ENCODE data around the gene ADSS1. TPM values are rescaled to one million over a fixed set of nuclear protein-coding genes. Genes with fewer than 3 reads are reported as not detected.

The ADSS1 gene
- total RNA-seq, 1 donor from 2014 or later = 10.3 TPM

GRCh38 chr14:104787736-104788135, 63.7 kb downstream of the ADSS1 start:
- Histone ChIP-seq H3K27ac (no peak overlapping the region), H3K9me3 (no peaks in the 10 kb centered on the region), H3K4me1 (peaks cover 61% of the 10 kb centered on the region), H3K27me3 (no peaks in the 10 kb centered on the region), H3K36me3 (peaks cover 0 to 17% of the 10 kb centered on the region in 2 donors), H3K4me3 (no peak overlapping the region)
- intact Hi-C loops (cut with DNase I) = no loop called here
- TF ChIP-seq POLR2AphosphoS5 (IDR thresholded peaks at IDR 0.05; ENCODE audit: insufficient read depth in 1 of 2, low read depth in 1 of 2) (no peak), POLR2A (IDR thresholded peaks at IDR 0.05) (no peak)
- TF ChIP-seq, protein P1, sequence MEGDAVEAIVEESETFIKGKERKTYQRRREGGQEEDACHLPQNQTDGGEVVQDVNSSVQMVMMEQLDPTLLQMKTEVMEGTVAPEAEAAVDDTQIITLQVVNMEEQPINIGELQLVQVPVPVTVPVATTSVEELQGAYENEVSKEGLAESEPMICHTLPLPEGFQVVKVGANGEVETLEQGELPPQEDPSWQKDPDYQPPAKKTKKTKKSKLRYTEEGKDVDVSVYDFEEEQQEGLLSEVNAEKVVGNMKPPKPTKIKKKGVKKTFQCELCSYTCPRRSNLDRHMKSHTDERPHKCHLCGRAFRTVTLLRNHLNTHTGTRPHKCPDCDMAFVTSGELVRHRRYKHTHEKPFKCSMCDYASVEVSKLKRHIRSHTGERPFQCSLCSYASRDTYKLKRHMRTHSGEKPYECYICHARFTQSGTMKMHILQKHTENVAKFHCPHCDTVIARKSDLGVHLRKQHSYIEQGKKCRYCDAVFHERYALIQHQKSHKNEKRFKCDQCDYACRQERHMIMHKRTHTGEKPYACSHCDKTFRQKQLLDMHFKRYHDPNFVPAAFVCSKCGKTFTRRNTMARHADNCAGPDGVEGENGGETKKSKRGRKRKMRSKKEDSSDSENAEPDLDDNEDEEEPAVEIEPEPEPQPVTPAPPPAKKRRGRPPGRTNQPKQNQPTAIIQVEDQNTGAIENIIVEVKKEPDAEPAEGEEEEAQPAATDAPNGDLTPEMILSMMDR (IDR thresholded peaks at IDR 0.05) = no peak
- DNase-seq (ENCODE audit: extremely low spot score in 2 of 2) = no peak

GRCh38 chr14:104788161-104788818, 64.3 kb downstream of the ADSS1 start:
- Histone ChIP-seq H3K9me3 (no peaks in the 10 kb centered on the region), H3K27ac (no peak overlapping the region), H3K4me3 (no peak overlapping the region), H3K36me3 (peaks cover 0 to 17% of the 10 kb centered on the region in 2 donors), H3K27me3 (no peaks in the 10 kb centered on the region), H3K4me1 (peaks cover 66% of the 10 kb centered on the region)
- TF ChIP-seq POLR2AphosphoS5 (IDR thresholded peaks at IDR 0.05; ENCODE audit: insufficient read depth in 1 of 2, low read depth in 1 of 2) (no peak), POLR2A (IDR thresholded peaks at IDR 0.05) (no peak)
- TF ChIP-seq, protein P1 (IDR thresholded peaks at IDR 0.05) = no peak
- no peak for DNase-seq (ENCODE audit: extremely low spot score in 2 of 2)
- intact Hi-C loops (cut with DNase I) = no loop called here

DNA sequence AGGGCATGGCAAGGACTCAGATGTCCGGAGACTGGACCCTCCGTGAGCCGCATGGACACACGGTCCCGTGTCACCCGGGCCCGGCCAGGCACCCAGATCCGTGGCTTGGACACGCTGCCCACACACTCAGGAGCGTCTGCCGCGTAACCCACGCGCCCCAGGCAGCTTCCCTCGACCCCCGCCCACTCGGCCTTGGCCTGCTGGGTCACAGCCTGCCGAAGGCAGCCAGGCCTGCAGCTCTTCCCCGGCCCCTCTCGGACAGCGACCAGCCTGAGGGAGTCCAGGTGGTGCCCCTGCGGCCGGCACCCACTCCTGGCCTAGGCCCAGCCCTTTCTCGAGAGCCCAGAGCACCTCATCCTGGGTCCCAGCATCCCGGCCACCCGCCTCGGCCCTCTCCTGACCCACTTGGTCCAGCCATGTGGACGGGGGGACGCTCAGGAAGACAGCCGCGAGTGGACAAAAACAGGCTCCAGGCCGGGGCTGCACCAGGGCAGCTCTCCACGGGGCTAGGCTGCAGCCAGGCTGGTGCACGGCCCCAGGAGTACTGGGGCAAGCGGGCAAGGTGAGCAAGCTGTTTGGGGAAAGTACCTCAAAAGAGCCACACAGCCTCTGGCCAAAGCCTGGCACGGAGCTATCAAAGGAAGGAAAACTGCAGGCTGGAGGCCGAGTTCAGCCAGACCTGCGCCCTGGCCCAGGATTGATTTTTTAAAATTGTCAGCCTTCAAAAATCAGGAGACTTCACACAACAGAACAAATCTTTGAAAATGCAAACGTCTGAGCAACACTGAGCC, 65.0 kb downstream of the ADSS1 start:
- Histone ChIP-seq H3K9me3 (no peaks in the 10 kb centered on the region), H3K27ac (no peak overlapping the region), H3K4me3 (no peak overlapping the region), H3K27me3 (no peaks in the 10 kb centered on the region), H3K4me1 (peaks cover 66% of the 10 kb centered on the region), H3K36me3 (peaks cover 0 to 17% of the 10 kb centered on the region in 2 donors)
- TF ChIP-seq POLR2AphosphoS5 (IDR thresholded peaks at IDR 0.05; ENCODE audit: insufficient read depth in 1 of 2, low read depth in 1 of 2) = no peak
- TF ChIP-seq POLR2A (IDR thresholded peaks at IDR 0.05) = no peak
- TF ChIP-seq, protein P1 (IDR thresholded peaks at IDR 0.05) = no peak
- no peak for DNase-seq (ENCODE audit: extremely low spot score in 2 of 2)
- intact Hi-C loops (cut with DNase I) = no loop called here

GRCh38 chr14:104789752-104790743, 66.0 kb downstream of the ADSS1 start:
- intact Hi-C loops (cut with DNase I) = loop anchor here (10.0 kb wide), 1 partner anchor 195 kb away; the partner anchor contains the start of gene CLBA1
- Histone ChIP-seq H3K4me3 (no peak overlapping the region), H3K9me3 (no peaks in the 10 kb centered on the region), H3K36me3 (peaks cover 0 to 17% of the 10 kb centered on the region in 2 donors), H3K4me1 (peaks cover 65% of the 10 kb centered on the region), H3K27me3 (no peaks in the 10 kb centered on the region), H3K27ac (no peak overlapping the region)
- DNase-seq (ENCODE audit: extremely low spot score in 2 of 2) = no peak
- TF ChIP-seq POLR2AphosphoS5 (IDR thresholded peaks at IDR 0.05; ENCODE audit: insufficient read depth in 1 of 2, low read depth in 1 of 2) (no peak), POLR2A (IDR thresholded peaks at IDR 0.05) (no peak)
- TF ChIP-seq, protein P1 (IDR thresholded peaks at IDR 0.05) = no peak

All from vagina (tissue), 2 donors.